IPS DF 19.7 (cell line): ENCODE results near the gene NFX1.

ENCODE experiments used
- DNase-seq: peaks from one replicate; pipeline ENCODE4 v3.0.0-alpha.2; 2013; ENCODE audit warnings: low read depth, low spot score

Gene NFX1

GRCh38 chr9:33267151-33267767, 23.1 kb upstream of the NFX1 start:
- DNase-seq = no peak

DNA sequence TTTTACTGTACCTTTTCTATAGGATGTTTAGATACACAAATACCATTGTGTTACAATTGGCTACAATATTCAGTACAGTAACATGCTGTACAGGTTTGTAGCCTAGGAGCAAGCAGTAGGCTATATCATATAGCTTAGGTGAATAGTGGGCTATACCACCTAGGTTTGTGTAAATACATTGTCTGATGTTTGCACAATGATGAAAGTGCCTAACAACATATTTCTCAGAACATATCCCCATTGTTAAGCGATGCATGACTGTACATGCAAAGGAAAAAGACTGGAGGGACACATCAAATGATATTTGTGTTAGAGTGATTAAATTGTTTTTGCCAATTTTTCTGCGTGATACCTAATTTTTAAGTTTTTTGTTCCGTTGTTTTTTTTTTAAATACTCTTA, 20.2 kb upstream of the NFX1 start:
- DNase-seq = no peak

DNA sequence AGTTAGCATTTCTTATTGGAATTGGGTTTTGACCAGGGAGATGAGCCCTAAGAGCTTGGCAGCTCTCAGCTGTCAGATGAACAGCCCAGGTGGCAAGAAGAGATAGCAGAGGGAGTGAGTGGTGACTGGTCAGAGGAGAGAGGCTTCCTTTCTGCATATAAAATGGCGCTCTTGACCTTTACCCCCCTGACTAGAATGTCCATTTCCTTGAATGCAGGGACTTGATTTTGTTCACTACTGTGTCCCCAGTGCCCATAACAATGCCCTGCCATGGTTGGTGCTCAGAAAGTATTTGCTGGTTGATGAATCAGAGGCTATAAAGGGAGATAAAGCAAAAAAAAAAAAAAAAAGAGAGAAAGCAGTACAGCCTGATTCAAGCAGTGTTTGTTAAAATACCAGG, 18.3 kb upstream of the NFX1 start:
- no peak for DNase-seq

DNA sequence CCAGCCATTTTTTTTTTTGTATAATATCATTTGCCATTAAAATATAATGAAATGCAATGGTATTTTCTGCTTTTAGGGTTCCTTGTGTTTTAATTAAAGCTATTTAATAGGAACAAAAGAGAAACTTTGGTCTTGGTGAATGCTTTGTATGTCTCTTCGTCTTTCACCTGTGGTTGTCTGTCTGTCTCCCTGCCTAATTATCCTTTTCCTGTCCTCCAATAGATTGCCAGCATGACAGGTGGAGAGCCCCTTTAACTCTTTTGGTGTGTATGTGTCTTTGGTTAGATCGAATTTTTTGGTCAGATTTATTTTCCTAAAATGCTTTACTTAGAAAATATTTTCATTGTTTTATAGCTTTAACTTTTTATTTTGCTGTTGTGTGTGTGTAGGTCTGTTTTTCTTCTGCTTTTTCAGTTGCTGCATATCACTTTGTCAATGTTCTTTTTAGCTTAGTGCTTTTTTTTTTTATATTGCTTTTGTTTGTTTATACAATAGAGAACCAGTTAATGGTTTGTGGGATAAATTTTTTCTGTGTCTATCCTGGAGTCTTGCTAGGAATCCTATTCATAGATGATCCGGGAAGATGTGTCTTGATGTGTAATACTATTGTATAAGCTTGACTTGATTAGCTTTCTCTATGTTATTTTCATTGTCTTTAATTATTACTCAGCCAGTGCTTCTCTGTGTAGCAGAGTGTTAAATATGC, 16.9 kb upstream of the NFX1 start:
- DNase-seq = no peak

GRCh38 chr9:33273972-33274328, 16.4 kb upstream of the NFX1 start:
- DNase-seq = no peak

DNA sequence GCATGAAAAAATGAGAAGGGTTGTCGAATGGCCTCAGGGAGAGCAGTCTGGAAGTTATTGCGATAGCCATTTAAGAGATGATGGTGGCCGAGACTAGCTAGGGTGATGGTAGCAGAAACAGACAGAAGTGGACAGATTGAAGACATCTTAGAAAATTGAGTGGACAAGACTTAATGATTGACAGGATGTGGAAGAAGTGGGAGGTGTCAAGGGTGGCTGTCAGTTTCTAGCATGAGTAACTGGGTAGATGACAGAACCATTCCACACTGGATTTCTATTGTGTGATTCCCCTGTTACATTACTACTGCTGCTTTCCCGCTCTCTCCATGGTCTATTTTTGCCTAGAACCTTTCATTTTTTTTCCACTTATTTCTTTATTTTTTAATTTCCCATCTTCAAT, 12.8 kb upstream of the NFX1 start:
- DNase-seq = no peak

GRCh38 chr9:33285502-33285901, 4.8 kb upstream of the NFX1 start:
- no peak for DNase-seq

DNA sequence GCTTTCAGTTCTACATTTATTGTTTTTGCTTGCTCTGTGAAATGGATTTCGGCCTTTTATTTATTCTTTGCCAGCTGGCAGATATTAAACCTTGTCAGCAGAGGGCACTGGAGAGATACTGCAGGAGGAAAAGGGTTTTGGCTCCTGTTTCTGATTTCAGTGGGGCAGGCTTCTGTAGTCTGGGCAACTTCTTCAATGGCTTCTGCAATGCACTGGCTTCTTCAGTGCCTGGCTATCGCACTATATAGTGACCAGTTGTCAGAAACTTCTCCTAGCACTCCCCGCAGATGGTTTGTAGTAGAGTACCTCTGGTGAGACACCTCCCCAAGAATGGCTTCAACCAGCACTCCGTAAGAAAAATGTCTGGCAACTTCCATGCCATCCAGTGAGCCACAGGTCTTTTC, 3.2 kb upstream of the NFX1 start:
- DNase-seq = no peak

GRCh38 chr9:33288235-33288634, 2.1 kb upstream of the NFX1 start:
- DNase-seq = no peak

DNA sequence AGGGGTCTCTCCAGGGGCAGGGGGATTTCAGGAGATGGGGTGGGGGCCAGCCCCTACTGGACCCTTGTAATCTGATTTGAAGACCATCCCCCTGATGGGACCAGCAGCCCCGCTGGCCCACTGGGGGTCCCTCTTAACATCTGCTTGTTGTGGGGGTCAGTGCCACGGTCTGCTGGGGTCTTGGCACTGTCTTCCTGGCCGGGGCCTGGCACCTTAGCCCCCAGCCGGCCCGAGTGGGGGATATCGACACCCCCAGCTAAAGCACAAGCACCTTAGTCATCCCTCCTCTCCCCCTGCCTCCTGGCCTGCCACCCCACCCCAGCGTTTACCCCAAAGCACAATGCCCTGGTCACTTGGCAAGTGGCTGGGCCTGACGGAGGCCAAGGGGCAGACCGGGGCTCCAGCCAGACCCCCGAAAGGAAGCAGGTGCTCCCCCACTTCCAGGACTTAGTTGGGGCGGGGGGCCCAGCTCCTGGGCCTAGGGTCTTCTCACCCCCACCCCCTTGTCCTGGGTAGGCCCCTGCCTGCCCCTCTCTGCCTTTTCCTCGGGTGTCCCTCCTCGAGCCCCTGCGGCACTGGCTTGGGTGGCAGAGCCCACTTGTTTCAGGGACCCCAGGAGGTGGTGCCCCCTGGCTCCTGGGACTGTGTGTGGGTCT, 1.4 kb upstream of the NFX1 start:
- DNase-seq = no peak

DNA sequence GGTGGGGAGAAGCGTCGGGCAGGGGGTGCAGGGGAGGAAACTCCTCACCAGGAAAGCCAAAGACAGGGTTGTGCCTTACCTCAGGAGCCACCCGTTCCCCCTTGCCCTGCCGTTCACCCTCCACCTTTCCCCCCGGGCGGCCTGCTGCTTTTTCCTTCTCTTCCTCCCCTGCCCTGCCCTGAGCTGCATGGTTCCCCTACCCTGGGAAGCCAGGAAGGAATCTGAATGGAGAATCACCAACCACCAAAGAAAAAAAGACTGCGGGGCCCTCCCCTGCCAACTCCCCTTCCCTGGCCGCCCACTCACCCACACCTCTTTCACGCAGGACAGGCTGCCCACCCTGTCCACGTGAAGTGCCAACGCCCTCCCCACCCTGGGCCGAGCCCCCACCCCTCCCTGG, 820 bp upstream of the NFX1 start:
- DNase-seq = no peak

DNA sequence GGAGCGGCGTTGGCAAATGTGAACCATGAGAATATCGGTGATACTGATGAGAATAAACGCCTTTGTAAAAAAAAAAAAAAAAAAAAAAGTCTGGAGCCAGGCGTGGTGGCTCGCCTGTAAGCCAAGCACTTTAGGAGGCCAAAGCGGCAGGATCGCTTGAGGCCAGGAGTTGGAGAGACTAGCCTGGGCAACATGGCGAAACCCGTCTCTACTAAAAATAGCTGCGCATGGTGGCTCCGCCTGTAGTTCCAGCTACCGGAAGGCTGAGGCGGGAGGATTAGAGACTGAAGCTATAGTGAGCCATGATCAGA, 425 bp upstream of the NFX1 start:
- no peak for DNase-seq

DNA sequence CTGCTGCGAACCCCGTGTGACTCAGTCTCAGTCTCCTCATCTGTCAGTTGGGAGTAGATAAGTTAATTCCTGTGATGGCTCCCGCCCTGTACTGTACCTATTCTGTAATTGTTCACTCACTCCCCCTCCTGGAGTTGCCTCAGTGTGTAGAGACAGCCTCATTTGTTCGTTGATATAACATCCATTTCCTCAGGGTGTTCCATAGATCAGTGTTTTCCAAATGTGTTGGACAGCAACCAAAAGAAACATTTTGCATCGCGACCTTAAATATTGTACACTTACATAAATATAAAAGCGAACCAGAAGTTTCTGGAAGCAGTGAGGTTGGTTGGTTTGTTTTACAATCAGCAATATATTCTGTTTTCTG, 698 bp downstream of the NFX1 start:
- DNase-seq = no peak

GRCh38 chr9:33291901-33292300, 1.6 kb downstream of the NFX1 start:
- DNase-seq = no peak

GRCh38 chr9:33293782-33294181, 3.5 kb downstream of the NFX1 start:
- DNase-seq = no peak

GRCh38 chr9:33294670-33295432, 4.5 kb downstream of the NFX1 start:
- DNase-seq = no peak

DNA sequence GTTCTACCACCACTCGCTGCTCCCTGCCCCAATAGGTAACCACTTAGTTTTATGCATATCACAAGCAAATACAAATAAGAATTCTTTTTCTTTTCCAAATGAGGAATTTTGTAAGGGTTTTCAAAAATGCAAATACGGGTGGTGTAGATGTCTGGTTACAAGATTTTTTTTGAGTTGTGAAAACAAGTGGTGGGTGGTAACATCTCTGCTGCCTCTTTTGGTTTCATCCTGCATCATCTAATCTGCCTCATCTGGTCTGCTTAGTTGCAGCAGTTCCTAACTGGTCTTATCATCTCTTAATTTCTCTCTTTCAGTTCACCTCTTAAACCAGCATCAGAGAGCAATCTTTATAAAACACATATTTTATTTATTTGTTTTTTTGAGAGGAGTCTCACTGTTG, 5.3 kb downstream of the NFX1 start:
- no peak for DNase-seq

- no peak for DNase-seq
These were observed 7.1 kb downstream of the NFX1 start for GRCh38 chr9:33297432-33297831.

DNA sequence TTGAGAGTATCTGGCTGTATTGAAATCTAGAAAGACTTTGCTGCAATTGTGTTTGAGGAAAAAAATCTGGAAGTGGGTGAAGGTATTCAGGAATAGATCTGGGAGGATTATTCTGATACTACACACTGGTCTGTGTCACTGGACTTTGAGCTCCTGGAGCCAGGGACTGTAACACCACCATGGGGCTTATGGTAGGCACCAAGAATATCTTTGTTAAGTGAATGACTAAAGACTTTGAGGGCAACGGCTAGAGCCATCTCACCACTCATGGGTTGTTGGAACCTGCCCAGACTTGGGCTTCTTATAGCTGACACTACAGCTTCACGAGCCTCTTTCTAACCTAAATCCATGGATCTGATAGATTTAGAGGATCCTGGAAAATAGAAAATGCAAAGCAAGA, 10.2 kb downstream of the NFX1 start:
- no peak for DNase-seq

DNA sequence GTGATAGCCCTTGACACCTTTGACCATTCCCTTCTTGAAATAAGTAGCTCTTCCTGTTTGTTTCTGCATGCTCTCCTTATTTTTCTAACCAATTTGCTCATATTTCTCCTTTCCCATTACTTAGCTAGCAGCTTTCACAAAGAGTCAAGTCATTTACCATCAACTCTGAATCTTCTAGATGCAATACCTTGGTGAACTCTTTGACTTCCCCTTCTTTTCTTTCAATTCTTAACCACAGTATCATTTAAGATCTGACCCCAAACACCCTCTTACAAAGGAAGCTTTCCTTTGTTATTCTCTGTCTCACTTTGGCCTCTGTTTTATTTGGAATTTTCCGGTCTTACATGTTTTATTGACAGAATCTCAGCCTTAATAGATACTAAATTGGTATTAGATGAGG, 14.0 kb downstream of the NFX1 start:
- no peak for DNase-seq

DNA sequence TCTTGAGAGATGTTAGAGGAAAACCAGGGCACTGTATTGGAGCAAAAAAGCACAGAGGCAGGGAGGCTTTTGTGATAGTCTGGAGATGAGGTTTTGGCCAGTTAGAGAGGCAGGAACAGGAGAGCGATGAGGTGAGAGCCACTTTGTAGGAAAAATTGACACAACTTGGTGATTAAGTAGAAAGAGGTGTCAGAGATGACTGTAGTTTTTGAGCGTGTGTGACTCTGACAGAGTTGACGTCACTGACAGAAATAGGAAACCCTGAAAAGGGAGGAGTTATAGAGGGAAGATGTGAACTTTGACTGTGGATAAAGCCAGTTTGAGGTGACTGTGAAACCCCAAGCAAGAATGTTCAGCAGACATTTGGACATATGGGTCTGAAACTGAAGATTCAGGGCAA, 15.7 kb downstream of the NFX1 start:
- no peak for DNase-seq

DNA sequence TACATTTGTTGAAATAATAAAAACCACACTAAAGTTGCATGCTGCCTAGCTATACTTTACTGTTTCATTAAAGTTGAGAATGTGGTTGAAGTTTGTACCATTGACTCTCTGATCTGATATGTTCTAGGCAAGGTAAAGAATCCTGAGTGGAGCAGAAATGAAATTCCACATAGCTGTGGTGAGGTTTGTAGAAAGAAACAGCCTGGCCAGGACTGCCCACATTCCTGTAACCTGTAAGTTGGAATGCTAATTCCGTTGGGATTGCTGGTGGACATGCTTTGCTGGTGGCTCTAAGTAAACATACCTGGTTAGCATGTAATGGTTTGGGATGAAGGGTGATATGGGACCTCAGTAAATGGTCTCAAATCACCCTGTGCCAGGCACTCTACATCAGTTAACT, 16.8 kb downstream of the NFX1 start:
- no peak for DNase-seq

DNA sequence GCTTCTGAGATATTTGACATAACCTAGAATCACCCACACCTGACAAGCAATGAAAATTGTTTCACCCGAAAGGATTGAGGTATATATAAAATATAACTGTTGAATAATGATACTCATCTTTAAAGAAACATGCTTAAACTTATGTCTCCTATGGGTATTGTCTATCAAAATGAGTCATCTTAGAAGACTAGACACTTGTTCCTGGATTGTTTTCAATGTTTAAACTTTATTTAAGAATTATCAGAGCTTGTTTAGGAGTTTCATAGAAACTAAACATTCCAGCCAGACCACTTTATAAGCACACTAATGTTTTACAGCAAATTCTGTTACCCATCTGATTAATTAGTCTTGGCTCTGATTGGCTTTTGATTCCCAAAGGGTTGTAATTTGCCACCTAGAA, 19.6 kb downstream of the NFX1 start:
- DNase-seq = no peak
